Measurements from ENCODE around the gene ADIRF.
A peak's percentile ranks its signal among the peaks of the same experiment; 100 is the strongest.

The ADIRF gene

DNA sequence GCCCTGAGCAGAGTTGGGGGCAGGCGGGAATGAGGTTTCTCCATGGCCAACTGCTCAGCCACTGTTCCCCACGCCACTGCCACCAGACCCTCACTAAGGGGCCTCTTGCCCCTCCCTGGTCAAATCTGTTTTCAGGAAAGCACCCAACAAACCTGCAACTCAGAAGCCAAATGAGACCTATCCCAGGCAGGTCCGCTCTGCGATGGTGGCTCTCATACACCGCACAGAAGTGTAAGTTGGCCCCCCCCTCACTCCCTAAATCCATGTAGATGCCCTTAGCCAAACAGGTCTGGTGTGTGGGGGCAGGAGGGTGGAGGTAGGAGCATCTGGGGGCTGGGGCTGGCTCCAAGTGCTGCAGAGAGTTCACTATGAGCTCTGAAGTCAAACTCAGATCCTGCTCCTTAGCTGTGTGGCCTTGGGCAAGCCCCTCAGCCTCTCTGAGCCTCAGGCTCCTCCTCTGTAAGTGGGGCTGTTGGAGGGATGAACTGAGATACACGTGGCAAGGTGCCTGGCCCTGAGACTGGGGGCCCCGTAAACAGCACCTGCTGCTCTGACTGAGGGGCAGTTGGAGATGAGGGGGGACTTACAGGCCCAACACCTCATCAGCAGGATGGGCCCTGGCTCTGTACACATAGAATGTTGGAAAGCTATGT lies 12.0 kb upstream of the ADIRF start:
- Histone ChIP-seq H3K4me1 (ENCODE audit: control insufficient read depth, insufficient read depth, low read length, unreplicated experiment) (peaks cover 30% of the 10 kb centered on the region), H3K79me2 (ENCODE audit: control insufficient read depth, insufficient read depth, low read length, unreplicated experiment) (no peaks in the 10 kb centered on the region), H3K4me3 (ENCODE audit: low read depth, low read length) (no peak overlapping the region), H3K27me3 (ENCODE audit: insufficient read depth, low read length) (no peaks in the 10 kb centered on the region), H3K27ac (ENCODE audit: low read depth, low read length) (no peak overlapping the region), H2AFZ (ENCODE audit: low read length, unreplicated experiment) (no peak overlapping the region), H3K36me3 (ENCODE audit: insufficient read depth, low read length) (no peaks in the 10 kb centered on the region)

- H3K4me3 ChIP-seq (ENCODE audit: low read depth, low read length), result no peak overlapping the region
- H3K79me2 ChIP-seq (ENCODE audit: control insufficient read depth, insufficient read depth, low read length, unreplicated experiment), result no peaks in the 10 kb centered on the region
- H3K4me1 ChIP-seq (ENCODE audit: control insufficient read depth, insufficient read depth, low read length, unreplicated experiment), result peaks cover 33% of the 10 kb centered on the region
- H3K27ac ChIP-seq (ENCODE audit: low read depth, low read length), result no peak overlapping the region
- H3K36me3 ChIP-seq (ENCODE audit: insufficient read depth, low read length), result no peaks in the 10 kb centered on the region
- no peaks in the 10 kb centered on the region for H3K27me3 ChIP-seq (ENCODE audit: insufficient read depth, low read length)
- no peak overlapping the region for H2AFZ ChIP-seq (ENCODE audit: low read length, unreplicated experiment)
Measured at GRCh38 chr10:86956848-86957448, 11.3 kb upstream of the ADIRF start.

GRCh38 chr10:86957471-86958115 lies 10.7 kb upstream of the ADIRF start, which contains the start of gene MMRN2:
TSS of gene MMRN2 (minus strand) at chr10:86957615. CDS start at chr10:86957541, 74 bp downstream.
- H3K4me3 ChIP-seq (ENCODE audit: low read depth, low read length), result no peak within 1 kb of the TSS
- peaks cover 33% of the 10 kb centered on the region for H3K4me1 ChIP-seq (ENCODE audit: control insufficient read depth, insufficient read depth, low read length, unreplicated experiment)
- no peaks in the 10 kb centered on the region for H3K27me3 ChIP-seq (ENCODE audit: insufficient read depth, low read length)
- no peak within 1 kb of the TSS for H2AFZ ChIP-seq (ENCODE audit: low read length, unreplicated experiment)
- H3K36me3 ChIP-seq (ENCODE audit: insufficient read depth, low read length), result no peaks in the 10 kb centered on the region
- H3K27ac ChIP-seq (ENCODE audit: low read depth, low read length), result no peak within 1 kb of the TSS
- H3K79me2 ChIP-seq (ENCODE audit: control insufficient read depth, insufficient read depth, low read length, unreplicated experiment), result no peaks in the 10 kb centered on the region

DNA sequence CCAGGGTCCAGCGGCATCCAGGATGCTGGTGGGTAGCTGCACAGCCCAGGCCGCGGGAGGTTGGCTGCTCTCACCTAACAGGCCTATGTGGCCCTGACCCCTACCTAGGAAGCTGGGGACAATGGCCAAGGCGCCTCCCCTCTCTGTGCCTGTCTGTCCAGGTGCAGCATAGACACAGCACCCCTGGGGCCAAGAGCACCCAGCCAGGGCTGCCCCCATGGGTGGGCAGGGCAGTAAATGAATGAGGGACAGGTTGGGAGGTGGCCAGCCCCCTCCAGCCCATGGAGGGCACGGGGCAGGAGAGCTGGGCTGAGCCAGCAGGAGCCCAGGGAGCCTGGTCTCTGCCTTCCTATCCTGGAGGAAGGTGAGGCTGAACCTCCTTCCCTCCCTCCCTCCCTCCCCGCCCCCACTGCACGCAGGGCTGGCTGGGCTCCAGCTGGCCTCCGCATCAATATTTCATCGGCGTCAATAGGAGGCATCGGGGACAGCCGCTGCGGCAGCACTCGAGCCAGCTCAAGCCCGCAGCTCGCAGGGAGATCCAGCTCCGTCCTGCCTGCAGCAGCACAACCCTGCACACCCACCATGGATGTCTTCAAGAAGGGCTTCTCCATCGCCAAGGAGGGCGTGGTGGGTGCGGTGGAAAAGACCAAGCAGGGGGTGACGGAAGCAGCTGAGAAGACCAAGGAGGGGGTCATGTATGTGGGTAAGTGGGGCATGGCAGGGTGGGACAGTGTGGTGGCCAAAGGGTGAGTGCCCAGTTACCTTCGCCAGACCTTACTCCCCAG lies 10.0 kb upstream of the ADIRF start, which contains the start of gene SNCG:
TSS of gene SNCG (plus strand) at position 484 of the 785 bp plus-strand sequence. CDS start at position 583, 99 bp downstream.
- Histone ChIP-seq H3K36me3 (ENCODE audit: insufficient read depth, low read length) (no peaks in the 10 kb centered on the region), H3K79me2 (ENCODE audit: control insufficient read depth, insufficient read depth, low read length, unreplicated experiment) (no peaks in the 10 kb centered on the region), H3K4me1 (ENCODE audit: control insufficient read depth, insufficient read depth, low read length, unreplicated experiment) (peaks cover 33% of the 10 kb centered on the region), H2AFZ (ENCODE audit: low read length, unreplicated experiment) (no peak within 1 kb of the TSS), H3K4me3 (ENCODE audit: low read depth, low read length) (peak within 1 kb of the TSS; percentile 23; the same call in 1 of the 2 replicates), H3K27ac (ENCODE audit: low read depth, low read length) (peak within 1 kb of the TSS; percentile 48), H3K27me3 (ENCODE audit: insufficient read depth, low read length) (no peaks in the 10 kb centered on the region)

GRCh38 chr10:86958901-86959736 lies 9.2 kb upstream of the ADIRF start:
- Histone ChIP-seq H3K27me3 (ENCODE audit: insufficient read depth, low read length) (no peaks in the 10 kb centered on the region), H3K4me3 (ENCODE audit: low read depth, low read length) (peak overlapping the region; percentile 23; the same call in 1 of the 2 replicates), H3K36me3 (ENCODE audit: insufficient read depth, low read length) (no peaks in the 10 kb centered on the region), H3K27ac (ENCODE audit: low read depth, low read length) (peak overlapping the region; percentile 48), H2AFZ (ENCODE audit: low read length, unreplicated experiment) (no peak overlapping the region), H3K79me2 (ENCODE audit: control insufficient read depth, insufficient read depth, low read length, unreplicated experiment) (no peaks in the 10 kb centered on the region), H3K4me1 (ENCODE audit: control insufficient read depth, insufficient read depth, low read length, unreplicated experiment) (peaks cover 30% of the 10 kb centered on the region)

DNA sequence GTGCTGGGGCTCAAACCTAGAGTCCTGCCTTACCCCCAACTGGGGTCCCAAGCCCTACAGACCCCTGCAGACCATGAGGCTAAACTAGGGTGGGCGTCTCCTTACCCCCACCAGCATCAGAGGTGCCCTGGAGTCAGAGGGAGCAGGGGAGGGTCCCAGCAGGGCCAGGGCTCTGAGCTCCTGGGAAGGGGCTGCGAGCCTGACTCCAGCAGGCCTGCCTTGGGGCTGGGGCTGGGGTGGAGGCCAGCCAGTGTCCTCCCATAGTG lies 8.6 kb upstream of the ADIRF start:
- H2AFZ ChIP-seq (ENCODE audit: low read length, unreplicated experiment), result no peak overlapping the region

GRCh38 chr10:86960003-86960862 lies 8.0 kb upstream of the ADIRF start:
- H3K27me3 ChIP-seq (ENCODE audit: insufficient read depth, low read length), result no peaks in the 10 kb centered on the region
- no peaks in the 10 kb centered on the region for H3K36me3 ChIP-seq (ENCODE audit: insufficient read depth, low read length)
- H3K27ac ChIP-seq (ENCODE audit: low read depth, low read length), result no peak overlapping the region
- 0 out of 2 replicates have a peak overlapping the region, but pooled peaks have one; percentile 23 for H3K4me3 ChIP-seq (ENCODE audit: low read depth, low read length)
- H3K4me1 ChIP-seq (ENCODE audit: control insufficient read depth, insufficient read depth, low read length, unreplicated experiment), result peaks cover 29% of the 10 kb centered on the region
- no peaks in the 10 kb centered on the region for H3K79me2 ChIP-seq (ENCODE audit: control insufficient read depth, insufficient read depth, low read length, unreplicated experiment)
- H2AFZ ChIP-seq (ENCODE audit: low read length, unreplicated experiment), result no peak overlapping the region

More for the DNA sequence above, 8.6 kb upstream of the ADIRF start:
- Histone ChIP-seq H3K27ac (ENCODE audit: low read depth, low read length) (peak overlapping the region; percentile 48; the same call in 1 of the 2 replicates), H3K4me3 (ENCODE audit: low read depth, low read length) (peak overlapping the region; percentile 23; the same call in 1 of the 2 replicates), H3K27me3 (ENCODE audit: insufficient read depth, low read length) (no peaks in the 10 kb centered on the region), H3K36me3 (ENCODE audit: insufficient read depth, low read length) (no peaks in the 10 kb centered on the region), H3K4me1 (ENCODE audit: control insufficient read depth, insufficient read depth, low read length, unreplicated experiment) (peaks cover 29% of the 10 kb centered on the region), H3K79me2 (ENCODE audit: control insufficient read depth, insufficient read depth, low read length, unreplicated experiment) (no peaks in the 10 kb centered on the region)

DNA sequence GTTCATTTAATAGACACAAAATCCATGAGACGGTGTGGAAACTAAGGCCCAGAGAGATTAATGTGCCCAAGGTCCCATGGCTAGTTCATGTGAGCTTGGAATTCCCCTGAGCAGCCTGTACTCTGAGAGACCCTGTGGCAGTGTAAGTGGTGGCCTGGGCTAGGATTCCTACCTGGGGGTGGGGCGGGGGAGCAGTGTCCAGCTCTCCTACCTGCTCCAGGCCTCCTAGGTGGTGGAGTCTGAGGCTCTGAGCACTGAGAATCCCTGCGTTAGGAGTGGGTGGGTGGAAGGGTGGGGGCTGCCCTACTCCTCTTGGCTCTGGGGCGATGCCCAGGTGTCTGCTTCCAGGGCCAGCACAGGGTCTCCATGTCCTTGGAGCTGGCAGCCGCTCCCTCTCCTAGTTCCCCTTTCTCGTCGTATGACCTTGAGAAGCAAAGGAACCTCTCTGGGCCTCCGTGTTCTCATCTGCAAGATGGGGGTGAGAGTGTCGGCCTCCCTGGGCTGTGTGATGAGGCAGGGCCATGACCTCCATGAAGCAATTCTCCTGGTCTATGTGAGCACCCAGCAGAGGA lies 7.3 kb upstream of the ADIRF start:
- Histone ChIP-seq H3K27ac (ENCODE audit: low read depth, low read length) (no peak overlapping the region), H3K27me3 (ENCODE audit: insufficient read depth, low read length) (no peaks in the 10 kb centered on the region), H3K36me3 (ENCODE audit: insufficient read depth, low read length) (no peaks in the 10 kb centered on the region), H3K79me2 (ENCODE audit: control insufficient read depth, insufficient read depth, low read length, unreplicated experiment) (no peaks in the 10 kb centered on the region), H2AFZ (ENCODE audit: low read length, unreplicated experiment) (no peak overlapping the region), H3K4me3 (ENCODE audit: low read depth, low read length) (no peak overlapping the region), H3K4me1 (ENCODE audit: control insufficient read depth, insufficient read depth, low read length, unreplicated experiment) (peaks cover 31% of the 10 kb centered on the region)

DNA sequence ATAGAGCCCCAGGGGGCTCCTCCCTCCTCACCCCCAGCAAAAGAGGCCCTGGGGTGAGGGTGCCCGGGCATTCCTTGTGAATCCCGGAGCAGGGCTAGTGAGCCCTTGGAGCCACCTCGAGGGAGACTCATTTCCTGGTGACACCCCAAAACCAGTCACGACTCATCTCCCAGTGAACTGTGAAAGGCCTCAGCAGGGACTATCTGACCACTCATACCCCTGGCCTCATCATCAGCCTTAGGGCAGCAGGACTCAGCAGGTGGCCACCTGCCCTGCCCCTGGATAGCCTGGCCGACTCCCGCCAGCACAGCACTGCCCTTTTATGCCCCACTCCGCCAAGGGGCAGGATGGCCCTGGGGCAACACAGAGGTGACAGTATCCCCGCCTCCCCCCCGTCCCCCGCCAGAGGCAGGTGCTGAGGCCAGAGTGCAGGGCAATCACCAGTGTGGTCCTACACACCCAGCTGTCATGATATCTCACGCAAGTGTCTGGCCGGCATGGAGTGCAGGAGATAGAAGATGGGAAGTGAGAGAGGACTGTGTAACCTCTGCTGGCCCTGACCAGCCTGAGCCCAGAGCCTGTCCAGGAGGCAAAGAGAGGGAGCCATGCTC lies 6.7 kb upstream of the ADIRF start:
- Histone ChIP-seq H3K27ac (ENCODE audit: low read depth, low read length) (no peak overlapping the region), H3K36me3 (ENCODE audit: insufficient read depth, low read length) (no peaks in the 10 kb centered on the region), H2AFZ (ENCODE audit: low read length, unreplicated experiment) (no peak overlapping the region), H3K4me3 (ENCODE audit: low read depth, low read length) (no peak overlapping the region), H3K27me3 (ENCODE audit: insufficient read depth, low read length) (no peaks in the 10 kb centered on the region), H3K4me1 (ENCODE audit: control insufficient read depth, insufficient read depth, low read length, unreplicated experiment) (peaks cover 37% of the 10 kb centered on the region), H3K79me2 (ENCODE audit: control insufficient read depth, insufficient read depth, low read length, unreplicated experiment) (no peaks in the 10 kb centered on the region)
